ENCODE data around the gene NDST1.

Gene NDST1

DNA sequence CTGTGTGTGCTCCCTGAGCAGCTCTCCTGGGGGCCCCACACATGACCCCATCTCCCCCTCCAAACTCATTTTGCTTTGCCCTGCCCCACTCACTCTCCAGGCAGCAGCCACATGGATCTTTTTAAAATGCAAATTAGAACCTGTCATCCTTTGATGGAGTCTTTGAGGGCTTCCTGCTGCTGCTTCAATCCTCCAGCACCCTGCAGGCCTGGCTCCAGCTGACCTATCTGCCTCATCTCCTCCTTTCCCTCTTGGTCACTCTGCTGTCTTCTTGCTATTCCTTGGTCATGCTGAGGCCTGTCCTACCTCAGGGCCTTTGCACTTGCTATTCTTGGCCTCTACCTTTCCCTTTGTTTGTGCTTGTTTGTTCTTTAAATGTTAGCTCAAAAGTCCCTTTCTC, 17.9 kb downstream of the NDST1 start:
- no peak for DNase-seq

GRCh38 chr5:150527038-150527437, 19.1 kb downstream of the NDST1 start:
- DNase-seq: no peak

- no peak for DNase-seq
Observed at GRCh38 chr5:150527808-150528207, 19.9 kb downstream of the NDST1 start.

DNA sequence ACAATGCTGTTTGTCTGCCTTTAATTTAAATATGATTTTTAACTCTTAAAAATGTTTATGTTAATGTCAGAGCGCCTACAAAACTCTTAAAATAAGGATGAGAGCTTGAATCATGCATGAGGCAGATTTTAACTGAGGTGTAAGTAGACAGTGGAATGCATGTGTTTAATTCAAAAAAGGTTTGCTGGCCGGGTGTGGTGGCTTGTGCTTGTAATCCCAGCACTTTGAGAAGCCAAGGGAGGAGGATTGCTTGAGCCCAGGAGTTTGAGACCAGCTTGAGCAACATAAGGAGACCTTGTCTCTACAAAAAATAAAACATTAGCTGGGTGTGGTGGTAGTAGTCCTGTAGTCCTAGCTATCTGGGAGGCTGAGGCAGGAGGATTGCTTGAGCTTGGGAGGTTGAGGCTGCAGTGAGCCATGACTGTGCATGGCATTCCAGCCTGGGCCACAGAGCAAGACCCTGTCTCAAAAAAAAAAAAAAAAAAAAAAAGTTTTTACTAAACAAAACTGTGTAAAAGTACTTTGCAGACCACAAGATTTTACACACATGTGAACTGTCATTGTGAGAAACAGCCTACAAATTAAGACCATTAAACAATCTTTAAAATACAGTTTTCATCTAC, 21.1 kb downstream of the NDST1 start:
- DNase-seq: no peak

- DNase-seq: no peak
Observed at GRCh38 chr5:150529555-150529954, 21.6 kb downstream of the NDST1 start.

DNA sequence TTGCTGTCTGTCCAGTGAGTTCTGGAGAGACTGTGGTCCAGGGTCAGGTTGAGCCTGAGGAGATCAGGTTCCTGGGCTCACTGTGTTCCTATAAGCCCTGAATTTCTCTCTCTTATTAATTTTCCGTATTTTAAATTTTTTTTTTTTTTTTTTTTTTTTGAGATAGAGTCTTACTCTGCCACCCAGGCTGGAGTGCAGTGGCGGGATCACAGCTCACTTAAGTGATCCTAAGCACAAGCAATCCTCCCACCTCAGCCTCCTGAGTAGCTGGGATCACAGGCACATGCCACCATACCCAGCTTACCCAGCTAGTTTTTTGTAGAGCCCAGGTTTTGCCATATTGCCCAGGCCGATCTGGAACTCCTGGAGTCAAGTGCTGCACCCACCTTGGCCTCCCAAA, 22.5 kb downstream of the NDST1 start:
- no peak for DNase-seq

GRCh38 chr5:150530951-150531588, 23.1 kb downstream of the NDST1 start:
- no peak for DNase-seq

GRCh38 chr5:150531686-150532085, 23.8 kb downstream of the NDST1 start:
- DNase-seq: no peak

GRCh38 chr5:150532151-150532550, 24.2 kb downstream of the NDST1 start:
- DNase-seq: no peak

GRCh38 chr5:150532996-150533395, 25.1 kb downstream of the NDST1 start:
- DNase-seq: no peak

- DNase-seq: no peak
Observed at GRCh38 chr5:150534811-150535210, 26.9 kb downstream of the NDST1 start.

GRCh38 chr5:150535611-150536010, 27.7 kb downstream of the NDST1 start:
- DNase-seq: no peak

GRCh38 chr5:150538007-150538917, 30.3 kb downstream of the NDST1 start:
- DNase-seq: no peak

DNA sequence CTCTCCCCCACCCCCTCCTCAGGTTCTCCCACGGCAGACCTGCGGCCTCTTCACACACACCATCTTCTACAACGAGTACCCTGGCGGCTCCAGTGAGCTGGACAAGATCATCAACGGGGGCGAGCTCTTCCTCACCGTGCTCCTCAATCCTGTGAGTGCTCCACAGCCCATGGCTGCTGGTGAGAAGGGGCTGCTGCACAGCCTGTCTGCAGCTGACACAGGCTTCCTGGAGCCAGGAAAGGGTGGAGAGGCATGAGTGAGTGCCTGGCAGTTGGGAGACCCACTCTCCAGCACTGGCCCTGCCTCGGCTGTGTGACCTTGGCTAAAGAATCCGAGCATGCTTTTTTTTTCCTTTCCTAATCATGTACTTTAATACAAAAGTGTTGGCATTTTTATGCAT, 31.3 kb downstream of the NDST1 start:
- no peak for DNase-seq

GRCh38 chr5:150540042-150540441, 32.1 kb downstream of the NDST1 start:
- no peak for DNase-seq

DNA sequence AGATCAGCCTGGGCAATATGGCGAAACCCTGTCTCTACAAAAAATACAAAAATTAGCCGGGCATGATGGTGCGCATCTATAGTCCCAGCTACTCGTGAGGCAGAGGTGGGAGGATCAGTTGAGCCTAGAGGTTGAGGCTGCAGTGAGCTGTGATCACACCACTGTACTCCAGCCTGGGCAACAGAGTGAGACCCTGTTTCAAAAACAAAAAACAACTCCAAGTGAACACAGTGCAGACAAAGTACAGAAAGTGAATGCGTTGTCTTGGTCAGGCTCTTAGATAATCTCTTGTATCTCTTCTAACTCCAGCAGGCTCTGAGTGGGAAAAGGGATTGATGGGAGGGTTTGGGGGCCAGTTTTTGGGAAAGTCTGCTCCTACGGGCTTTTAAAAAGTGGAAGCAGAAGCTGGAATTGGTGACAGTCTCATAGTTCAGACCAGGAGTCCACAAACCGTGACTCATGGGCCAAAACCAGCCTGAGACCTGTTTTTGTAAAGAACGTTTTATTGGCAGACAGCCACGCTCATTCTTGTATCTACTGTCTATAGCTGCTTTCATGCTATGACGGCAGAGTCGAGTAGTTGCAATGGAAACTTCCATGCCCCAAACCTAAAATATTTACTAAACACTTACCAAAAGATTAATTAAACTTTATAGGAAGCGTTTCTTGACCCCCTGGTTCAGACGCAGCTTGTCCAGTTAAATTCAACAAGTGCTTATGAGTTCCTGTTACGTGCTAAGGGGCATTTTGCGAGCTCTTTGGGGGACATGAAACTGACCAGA, 32.9 kb downstream of the NDST1 start:
- DNase-seq: no peak

DNA sequence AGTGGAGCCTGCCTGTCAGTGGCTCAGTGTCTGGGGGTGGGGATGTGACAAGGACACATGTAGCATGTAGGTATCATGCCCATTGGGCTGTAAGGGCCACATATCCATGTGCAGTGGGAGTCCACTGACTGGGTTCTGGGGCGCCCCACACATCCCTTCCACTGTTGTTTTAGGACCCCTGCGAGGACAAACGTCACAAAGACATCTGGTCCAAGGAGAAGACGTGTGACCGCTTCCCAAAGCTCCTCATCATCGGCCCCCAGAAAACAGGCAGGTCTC, 33.4 kb downstream of the NDST1 start:
- no peak for DNase-seq

- no peak for DNase-seq
Observed at GRCh38 chr5:150541895-150542294, 34.0 kb downstream of the NDST1 start.

GRCh38 chr5:150542933-150543445, 35.1 kb downstream of the NDST1 start:
- DNase-seq: no peak

GRCh38 chr5:150544611-150545219, 36.8 kb downstream of the NDST1 start:
- peak; percentile 61 for DNase-seq

GRCh38 chr5:150545246-150545645, 37.3 kb downstream of the NDST1 start:
- DNase-seq: no peak

GRCh38 chr5:150548123-150548522, 40.2 kb downstream of the NDST1 start:
- DNase-seq: no peak

GRCh38 chr5:150549735-150550134, 41.8 kb downstream of the NDST1 start:
- DNase-seq: no peak

All from activated naive CD4-positive, alpha-beta T cell treated with Interleukin-2 at 50 U/mL for 16 hours (primary cell).